Mesothelial cell of epicardium (in vitro differentiated cells): ENCODE measurements around the gene CFC1B. TPM values are rescaled to one million over a fixed set of nuclear protein-coding genes. Genes with fewer than 3 reads are reported as not detected.

Experiments used
- total RNA-seq: library from RNA; stranded (reverse); gene quantifications from 3 replicates; pipeline ENCODE4 v1.2.1, GENCODE V29; 2021

Gene CFC1B
- total RNA-seq, 1 donor from 2014 or later = not detected

Other genes starting within 250 kb of the CFC1B start
- 41.7 to 46.9 TPM (median 46.9 TPM) in 3 replicates for gene IMP4, start 178.3 kb upstream of the CFC1B start, total RNA-seq
- gene PTPN18, start 165.2 kb upstream of the CFC1B start, total RNA-seq = 20.1 to 23.2 TPM (median 21.3 TPM) in 3 replicates
- 7.0 to 7.3 TPM (median 7.1 TPM) in 3 replicates for gene POTEI, start 11.9 kb upstream of the CFC1B start, total RNA-seq
- gene CFC1, start 78.4 kb downstream of the CFC1B start, total RNA-seq = not detected in 3 replicates
- not detected in 3 replicates for gene POTEJ, start 90.2 kb downstream of the CFC1B start, total RNA-seq
- not detected in 3 replicates for gene GPR148, start 207.8 kb downstream of the CFC1B start, total RNA-seq
- not detected in 3 replicates for gene AMER3, start 234.3 kb downstream of the CFC1B start, total RNA-seq